ENCODE results near the gene PPP1R1C. TPM values are rescaled to one million over a fixed set of nuclear protein-coding genes. Genes with fewer than 3 reads are reported as not detected.
A peak's percentile ranks its signal among the peaks of the same experiment; 100 is the strongest.

PPP1R1C gene
- total RNA-seq, 4 donors from 2014 or later = 1.1 to 9.2 TPM; not detected in 2

GRCh38 chr2:182117196-182117595 is 131.5 kb downstream of the PPP1R1C start:
- Histone ChIP-seq H3K4me1 (no peaks in the 10 kb centered on the region), H3K36me3 (no peaks in the 10 kb centered on the region), H3K27me3 (no peaks in the 10 kb centered on the region), H3K9me3 (no peaks in the 10 kb centered on the region), H3K27ac (no peak overlapping the region), H3K4me3 (no peak overlapping the region)
- intact Hi-C loops (cut with DNase I) = no loop called here
- TF ChIP-seq POLR2A (IDR thresholded peaks at IDR 0.05) = no peak
- no peak for DNase-seq
- WGBS, 2 donors = 18 to 79% methylated on average over 1 of the region's 1 CpG

- no peak for DNase-seq
- WGBS, 2 donors = 18 to 22% methylated on average over 3 of the region's 3 CpGs
- Histone ChIP-seq H3K4me1 (no peaks in the 10 kb centered on the region), H3K9me3 (no peaks in the 10 kb centered on the region), H3K27me3 (no peaks in the 10 kb centered on the region), H3K4me3 (no peak overlapping the region), H3K27ac (no peak overlapping the region), H3K36me3 (no peaks in the 10 kb centered on the region)
- TF ChIP-seq CTCF (IDR thresholded peaks at IDR 0.05) (no peak), POLR2A (IDR thresholded peaks at IDR 0.05) (no peak)
- intact Hi-C loops (cut with DNase I) = no loop called here
Measured at GRCh38 chr2:182128821-182129707, 143.4 kb downstream of the PPP1R1C start.

- TF ChIP-seq POLR2A (IDR thresholded peaks at IDR 0.05) (no peak), CTCF (IDR thresholded peaks at IDR 0.05) (peak in 1 of 6 experiments; percentile 5)
- no peaks in the 10 kb centered on the region for H3K9me3 ChIP-seq
- no peak overlapping the region for H3K4me3 ChIP-seq
- intact Hi-C loops (cut with DNase I) = no loop called here
- H3K36me3 ChIP-seq = no peaks in the 10 kb centered on the region
- H3K27ac ChIP-seq = no peak overlapping the region
- DNase-seq = no peak
- H3K4me1 ChIP-seq = no peaks in the 10 kb centered on the region
- no peaks in the 10 kb centered on the region for H3K27me3 ChIP-seq
Measured at GRCh38 chr2:182132605-182133004, 147.0 kb downstream of the PPP1R1C start.

- H3K36me3 ChIP-seq = no peaks in the 10 kb centered on the region
- no peak for DNase-seq
- H3K9me3 ChIP-seq = no peaks in the 10 kb centered on the region
- H3K27me3 ChIP-seq = no peaks in the 10 kb centered on the region
- 25 to 36% methylated on average over 1 of the region's 1 CpG for WGBS, 2 donors
- H3K27ac ChIP-seq = no peak overlapping the region
- intact Hi-C loops (cut with DNase I) = no loop called here
- H3K4me1 ChIP-seq = no peaks in the 10 kb centered on the region
- no peak for TF ChIP-seq CTCF (IDR thresholded peaks at IDR 0.05)
- no peak for TF ChIP-seq POLR2A (IDR thresholded peaks at IDR 0.05)
- H3K4me3 ChIP-seq = no peak overlapping the region
Measured at GRCh38 chr2:182133195-182133891, 147.7 kb downstream of the PPP1R1C start.

GRCh38 chr2:182134201-182134600 is 148.5 kb downstream of the PPP1R1C start:
- no peak for DNase-seq
- no peaks in the 10 kb centered on the region for H3K36me3 ChIP-seq
- H3K27me3 ChIP-seq = no peaks in the 10 kb centered on the region
- intact Hi-C loops (cut with DNase I) = no loop called here
- no peaks in the 10 kb centered on the region for H3K9me3 ChIP-seq
- no peak overlapping the region for H3K27ac ChIP-seq
- no peak for TF ChIP-seq CTCF (IDR thresholded peaks at IDR 0.05)
- TF ChIP-seq POLR2A (IDR thresholded peaks at IDR 0.05) = no peak
- 73 to 80% methylated on average over 1 of the region's 1 CpG for WGBS, 2 donors
- no peak overlapping the region for H3K4me3 ChIP-seq
- no peaks in the 10 kb centered on the region for H3K4me1 ChIP-seq
